Fibroblast of pulmonary artery (primary cell): ENCODE data around the gene CASP2.

Source experiments
- DNase-seq: peaks from one replicate; pipeline ENCODE4 v3.0.0-alpha.2; 2010; ENCODE audit warnings: low read depth
- H3K4me3 ChIP-seq: replicated peaks from 2 replicates; pipeline ENCODE4 v1.5.1; 2011; ENCODE audit warnings: low read depth, mild to moderate bottlenecking, control low read depth, low read length, moderate library complexity
- CTCF ChIP-seq: IDR thresholded peaks from 2 replicates; pipeline ENCODE4 v1.5.1; 2011; ENCODE audit warnings: mild to moderate bottlenecking, control low read depth, low read length, inconsistent platforms; ENCODE audit errors: missing control alignments

The CASP2 gene

GRCh38 chr7:143322760-143323633 is 34.8 kb downstream of the CASP2 start:
- no peak for DNase-seq
- no peak overlapping the region for H3K4me3 ChIP-seq
- TF ChIP-seq CTCF = no peak

DNA sequence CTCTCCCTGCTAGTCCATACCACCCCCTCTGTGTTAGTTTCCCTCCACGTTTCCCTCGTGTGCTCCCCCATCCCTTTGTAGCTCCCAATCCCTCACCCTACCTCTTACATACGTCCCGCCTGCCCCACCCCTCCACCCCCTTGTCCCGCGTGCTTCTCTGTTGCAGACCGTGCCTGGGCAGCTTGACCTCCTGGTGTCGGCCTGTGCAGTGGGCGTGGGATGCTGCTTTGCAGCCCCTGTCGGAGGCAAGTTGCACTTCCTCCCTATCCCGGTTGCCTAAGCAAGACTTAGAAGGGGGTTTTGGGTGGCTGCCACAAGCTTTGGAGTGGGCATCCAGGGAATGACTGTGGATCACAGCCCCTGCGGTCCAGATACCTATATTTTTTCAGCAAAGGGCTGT is 35.5 kb downstream of the CASP2 start:
- TF ChIP-seq CTCF = no peak
- no peak for DNase-seq
- no peak overlapping the region for H3K4me3 ChIP-seq

DNA sequence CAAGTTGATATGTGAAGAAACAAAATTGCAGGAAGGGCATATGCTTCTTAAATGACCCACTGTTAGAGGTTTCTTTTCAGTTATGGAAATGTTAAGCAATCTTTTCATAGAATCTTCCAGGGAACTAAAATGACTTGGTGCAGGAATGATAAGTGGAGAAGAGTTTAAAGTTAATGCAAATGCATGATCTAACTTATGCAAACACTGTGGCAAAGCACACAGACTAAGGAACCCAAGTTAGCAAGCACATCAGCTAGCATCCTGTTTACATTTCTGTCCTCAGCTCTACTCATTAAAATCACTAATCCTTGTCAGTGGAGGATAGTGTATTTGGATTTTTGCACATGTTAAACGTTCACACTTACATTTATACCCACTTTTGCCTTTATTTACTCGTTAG is 37.1 kb downstream of the CASP2 start:
- no peak for DNase-seq
- no peak overlapping the region for H3K4me3 ChIP-seq
- TF ChIP-seq CTCF = no peak

GRCh38 chr7:143327903-143328302 is 39.8 kb downstream of the CASP2 start:
- no peak for DNase-seq
- no peak overlapping the region for H3K4me3 ChIP-seq
- TF ChIP-seq CTCF = no peak

GRCh38 chr7:143329471-143330170 is 41.5 kb downstream of the CASP2 start:
- H3K4me3 ChIP-seq = no peak overlapping the region
- no peak for TF ChIP-seq CTCF
- DNase-seq = no peak

GRCh38 chr7:143331179-143331801 is 43.1 kb downstream of the CASP2 start:
- no peak overlapping the region for H3K4me3 ChIP-seq
- DNase-seq = peak; percentile 83
- TF ChIP-seq CTCF = no peak
